ENCODE data around the gene NTRK3. TPM values are rescaled to one million over a fixed set of nuclear protein-coding genes. Genes with fewer than 3 reads are reported as not detected.

The NTRK3 gene
- total RNA-seq, 1 experiment from 2014 or later = not detected

DNA sequence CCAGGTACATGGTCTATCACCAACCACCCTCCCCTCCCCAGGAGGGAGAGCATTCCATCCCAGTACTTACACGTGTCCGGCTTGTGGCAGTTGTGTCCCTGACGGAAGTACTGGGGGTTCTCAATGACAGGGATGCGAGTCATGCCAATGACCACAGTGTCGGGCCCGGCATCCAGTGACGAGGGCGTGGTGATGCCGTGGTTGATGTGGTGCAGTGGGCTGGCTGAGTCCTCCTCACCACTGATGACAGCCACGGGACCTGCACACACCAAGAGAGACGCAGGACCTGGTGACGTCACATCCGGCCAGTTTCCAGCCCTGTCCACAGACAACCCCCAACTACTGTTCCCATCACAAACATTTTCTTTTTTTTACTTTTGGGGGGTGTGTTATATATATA, 223.8 kb downstream of the NTRK3 start:
- in situ Hi-C loops (cut with HindIII; ENCODE audit: low pct_unique_long_range_greater_than_20kb, low sequenced_read_pairs) = no loop called here
- peak; percentile 2 for DNase-seq (ENCODE audit: low read depth)

DNA sequence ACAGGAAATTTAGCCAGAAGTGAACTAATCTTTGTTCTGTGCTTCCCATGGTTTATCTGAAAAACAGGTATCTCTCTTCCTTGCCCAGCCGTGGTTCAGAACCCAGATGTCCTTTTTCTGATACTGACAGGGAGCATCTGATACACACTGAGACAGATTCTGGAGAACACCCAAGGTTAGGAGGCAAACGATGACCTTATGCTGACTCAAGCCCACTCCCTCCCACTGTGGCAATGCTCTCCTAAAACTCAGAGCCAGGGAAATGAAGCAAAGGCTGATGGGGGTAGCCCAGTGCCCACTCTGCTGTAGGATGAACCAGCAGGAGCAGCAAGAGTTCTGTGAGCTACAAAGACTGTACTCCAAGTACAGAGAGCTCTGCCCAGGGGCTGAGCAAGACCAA, 225.1 kb downstream of the NTRK3 start:
- DNase-seq (ENCODE audit: low read depth) = no peak
- in situ Hi-C loops (cut with HindIII; ENCODE audit: low pct_unique_long_range_greater_than_20kb, low sequenced_read_pairs) = no loop called here

DNA sequence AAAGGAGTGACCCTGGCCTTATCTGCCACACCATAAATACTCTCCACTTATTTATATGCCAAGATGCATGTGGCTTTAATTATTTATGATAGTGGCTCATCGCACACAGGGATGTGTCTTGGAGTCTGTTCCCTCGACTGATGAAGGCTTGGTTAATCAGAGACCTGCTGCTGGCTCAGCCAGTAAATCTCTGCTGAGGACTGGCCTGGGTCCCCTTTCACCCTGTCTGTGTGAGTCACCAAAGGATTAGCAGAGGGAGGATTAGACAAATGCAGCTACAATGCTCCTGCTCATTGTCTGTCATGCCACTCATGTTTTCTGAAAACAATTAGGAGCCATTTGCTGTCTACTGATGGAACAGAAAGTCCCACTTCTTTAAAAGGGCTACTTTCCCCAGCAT, 226.8 kb downstream of the NTRK3 start:
- in situ Hi-C loops (cut with HindIII; ENCODE audit: low pct_unique_long_range_greater_than_20kb, low sequenced_read_pairs) = no loop called here
- DNase-seq (ENCODE audit: low read depth) = no peak

DNA sequence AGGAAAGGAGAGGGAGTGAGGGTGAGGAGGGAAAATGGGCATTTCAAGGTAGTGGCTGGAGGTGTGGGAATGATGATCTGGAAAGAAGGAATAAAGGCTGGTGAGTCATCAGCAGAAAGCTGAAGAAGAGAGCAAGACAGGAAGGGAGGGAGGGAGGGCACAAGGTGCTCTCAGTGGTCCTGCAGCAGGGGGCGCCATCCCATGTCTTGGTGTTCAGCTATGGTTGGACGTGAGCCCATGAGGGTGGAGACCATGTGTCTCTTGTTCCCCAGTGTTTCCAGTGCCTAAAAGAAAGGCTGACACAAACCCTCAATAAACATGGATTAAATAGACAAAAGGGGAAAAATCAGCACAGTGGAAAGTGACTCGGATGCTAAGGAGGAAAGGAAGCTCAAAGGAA, 228.5 kb downstream of the NTRK3 start:
- in situ Hi-C loops (cut with HindIII; ENCODE audit: low pct_unique_long_range_greater_than_20kb, low sequenced_read_pairs) = no loop called here

DNA sequence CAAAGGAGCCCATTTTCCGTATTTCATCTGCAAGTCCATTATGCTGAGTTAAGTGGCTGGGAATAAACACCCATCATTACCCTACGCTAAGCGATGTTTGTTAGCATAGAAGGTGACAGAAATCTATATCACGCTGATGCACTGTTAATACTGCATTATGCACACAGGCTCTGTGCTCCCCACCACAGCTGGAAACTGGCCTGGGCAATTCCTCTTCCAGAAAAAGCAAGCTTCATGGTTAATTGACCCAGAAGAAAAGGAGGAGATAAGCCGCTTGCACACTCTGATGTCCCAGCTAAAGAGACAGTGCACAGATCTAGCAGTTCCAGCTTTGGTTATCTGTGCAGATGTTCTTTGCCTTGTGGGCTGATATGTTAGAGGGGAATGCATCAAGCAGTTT, 232.6 kb downstream of the NTRK3 start:
- in situ Hi-C loops (cut with HindIII; ENCODE audit: low pct_unique_long_range_greater_than_20kb, low sequenced_read_pairs) = no loop called here
- DNase-seq (ENCODE audit: low read depth) = no peak

More for the DNA sequence above, 228.5 kb downstream of the NTRK3 start:
- DNase-seq (ENCODE audit: low read depth) = no peak

GRCh38 chr15:88022716-88023115, 233.8 kb downstream of the NTRK3 start:
- DNase-seq (ENCODE audit: low read depth) = no peak
- in situ Hi-C loops (cut with HindIII; ENCODE audit: low pct_unique_long_range_greater_than_20kb, low sequenced_read_pairs) = no loop called here

- DNase-seq (ENCODE audit: low read depth) = no peak
- in situ Hi-C loops (cut with HindIII; ENCODE audit: low pct_unique_long_range_greater_than_20kb, low sequenced_read_pairs) = no loop called here
These were observed 234.9 kb downstream of the NTRK3 start for GRCh38 chr15:88021601-88022000.

- DNase-seq (ENCODE audit: low read depth) = no peak
- in situ Hi-C loops (cut with HindIII; ENCODE audit: low pct_unique_long_range_greater_than_20kb, low sequenced_read_pairs) = no loop called here
These were observed 235.7 kb downstream of the NTRK3 start for GRCh38 chr15:88020806-88021205.

DNA sequence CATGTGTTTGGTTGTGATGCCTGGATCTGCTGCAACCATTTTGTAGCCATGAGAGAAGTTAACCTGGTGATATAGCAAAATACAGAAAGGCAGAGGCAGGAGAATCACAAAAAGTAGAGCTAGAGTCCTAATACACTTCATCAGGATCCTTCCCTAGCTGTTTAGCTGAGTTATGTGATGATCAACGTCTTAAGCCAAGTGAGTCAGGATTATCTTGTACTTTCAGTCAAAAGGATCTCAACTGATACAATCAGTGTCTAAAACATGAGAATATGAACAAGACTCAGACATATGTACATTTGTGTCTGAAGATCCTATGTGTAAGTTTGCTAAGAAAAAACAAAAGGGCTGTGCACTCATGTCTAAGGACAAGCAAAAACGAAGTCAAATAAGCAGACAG, 236.9 kb downstream of the NTRK3 start:
- in situ Hi-C loops (cut with HindIII; ENCODE audit: low pct_unique_long_range_greater_than_20kb, low sequenced_read_pairs) = no loop called here
- no peak for DNase-seq (ENCODE audit: low read depth)

DNA sequence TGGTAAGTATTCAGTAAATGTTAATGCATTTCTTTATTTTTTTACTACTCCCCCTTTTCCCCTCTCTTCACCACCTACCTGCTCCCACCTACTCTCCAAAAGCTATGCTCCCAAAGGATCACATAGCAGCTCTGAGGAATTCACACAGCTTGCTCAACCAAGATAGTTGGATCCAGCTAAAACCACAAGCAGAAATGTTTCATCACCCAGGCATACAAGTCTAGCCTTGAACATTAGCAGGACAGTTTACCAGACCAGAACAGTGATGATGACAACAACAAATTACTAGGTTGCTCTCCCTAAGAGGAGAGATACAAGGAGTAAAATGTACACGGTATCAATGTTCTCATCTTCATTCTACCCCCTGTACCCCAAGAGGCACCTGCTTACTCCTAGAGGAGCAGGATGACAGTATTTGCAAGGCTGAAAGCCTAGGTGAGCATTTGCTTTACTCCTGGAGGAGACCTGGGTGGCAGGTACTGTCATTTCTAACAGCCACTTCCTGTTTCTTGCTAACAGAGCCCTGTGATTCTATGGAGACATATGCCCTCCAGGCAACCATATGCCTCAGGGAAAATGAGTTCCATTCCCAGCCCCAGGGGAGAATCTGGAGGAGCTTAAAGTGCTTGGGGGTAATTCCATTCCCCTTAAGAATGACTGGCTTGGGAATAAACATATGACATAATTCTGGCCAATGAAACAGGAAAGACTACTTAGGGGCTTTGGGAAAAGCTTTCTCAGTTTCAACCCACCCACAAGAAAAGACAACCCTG, 237.5 kb downstream of the NTRK3 start:
- in situ Hi-C loops (cut with HindIII; ENCODE audit: low pct_unique_long_range_greater_than_20kb, low sequenced_read_pairs) = no loop called here
- no peak for DNase-seq (ENCODE audit: low read depth)

- in situ Hi-C loops (cut with HindIII; ENCODE audit: low pct_unique_long_range_greater_than_20kb, low sequenced_read_pairs) = no loop called here
- DNase-seq (ENCODE audit: low read depth) = no peak
These were observed 238.8 kb downstream of the NTRK3 start for GRCh38 chr15:88017753-88018152.

GRCh38 chr15:88016406-88016805, 240.1 kb downstream of the NTRK3 start:
- DNase-seq (ENCODE audit: low read depth) = no peak
- in situ Hi-C loops (cut with HindIII; ENCODE audit: low pct_unique_long_range_greater_than_20kb, low sequenced_read_pairs) = no loop called here

- in situ Hi-C loops (cut with HindIII; ENCODE audit: low pct_unique_long_range_greater_than_20kb, low sequenced_read_pairs) = no loop called here
- no peak for DNase-seq (ENCODE audit: low read depth)
These were observed 241.2 kb downstream of the NTRK3 start for GRCh38 chr15:88015228-88015860.

GRCh38 chr15:88014454-88015160, 241.9 kb downstream of the NTRK3 start:
- in situ Hi-C loops (cut with HindIII; ENCODE audit: low pct_unique_long_range_greater_than_20kb, low sequenced_read_pairs) = no loop called here

GRCh38 chr15:88013111-88013510, 243.4 kb downstream of the NTRK3 start:
- in situ Hi-C loops (cut with HindIII; ENCODE audit: low pct_unique_long_range_greater_than_20kb, low sequenced_read_pairs) = no loop called here
- DNase-seq (ENCODE audit: low read depth) = no peak

More at GRCh38 chr15:88014454-88015160, 241.9 kb downstream of the NTRK3 start:
- DNase-seq (ENCODE audit: low read depth) = no peak

GRCh38 chr15:88012688-88013087, 243.9 kb downstream of the NTRK3 start:
- in situ Hi-C loops (cut with HindIII; ENCODE audit: low pct_unique_long_range_greater_than_20kb, low sequenced_read_pairs) = no loop called here
- DNase-seq (ENCODE audit: low read depth) = no peak

- DNase-seq (ENCODE audit: low read depth) = no peak
- in situ Hi-C loops (cut with HindIII; ENCODE audit: low pct_unique_long_range_greater_than_20kb, low sequenced_read_pairs) = no loop called here
These were observed 244.3 kb downstream of the NTRK3 start for GRCh38 chr15:88012233-88012632.

- in situ Hi-C loops (cut with HindIII; ENCODE audit: low pct_unique_long_range_greater_than_20kb, low sequenced_read_pairs) = no loop called here
- no peak for DNase-seq (ENCODE audit: low read depth)
These were observed 245.0 kb downstream of the NTRK3 start for GRCh38 chr15:88011533-88011932.

GRCh38 chr15:88006146-88006545, 250.4 kb downstream of the NTRK3 start:
- in situ Hi-C loops (cut with HindIII; ENCODE audit: low pct_unique_long_range_greater_than_20kb, low sequenced_read_pairs) = no loop called here
- DNase-seq (ENCODE audit: low read depth) = no peak

Measured in Caki2 (cell line).